ENCODE data around the gene CERK.

- no peak for TF ChIP-seq ZNF512 (CRISPR knock-in tag; IDR thresholded peaks at IDR 0.05; ENCODE audit: borderline replicate concordance)
- no peak for TF ChIP-seq FOXJ3 (CRISPR knock-in tag; IDR thresholded peaks at IDR 0.05; ENCODE audit: borderline replicate concordance)
- no peak for TF ChIP-seq CTCF (IDR thresholded peaks at IDR 0.05)
- no peak for TF ChIP-seq ATF2 (CRISPR knock-in tag; IDR thresholded peaks at IDR 0.05; ENCODE audit: borderline replicate concordance, low read depth)
- TF ChIP-seq E2F1 (CRISPR knock-in tag; IDR thresholded peaks at IDR 0.05): no peak
- TF ChIP-seq NR2C2 (CRISPR knock-in tag; IDR thresholded peaks at IDR 0.05): no peak
Measured at GRCh38 chr22:46656856-46657654, 81.0 kb downstream of the CERK start.

Measured in WTC11 (cell line).